ENCODE measurements around the gene P4HB. TPM values are rescaled to one million over a fixed set of nuclear protein-coding genes. Genes with fewer than 3 reads are reported as not detected.

The P4HB gene
- total and polyA plus RNA-seq, 2 experiments from 2014 or later: 206 to 620 TPM

GRCh38 chr17:81842378-81842724 is 18.0 kb downstream of the P4HB start:
- H3K4me1 Mint-ChIP-seq: peaks cover 2% of the 10 kb centered on the region; the same call in 1 of the 3 replicates
- Histone ChIP-seq H3K4me2 (no peak overlapping the region), H3K9me2 (ENCODE audit: insufficient read depth) (no peaks in the 10 kb centered on the region), H3K36me3 (ENCODE audit: insufficient read depth) (0 out of 2 replicates have a peak, but pooled peaks cover 7% of the 10 kb centered on the region), H3K79me2 (replicated peaks; ENCODE audit: insufficient read depth) (no peaks in the 10 kb centered on the region), H3K4me1 (ENCODE audit: insufficient read depth) (no peaks in the 10 kb centered on the region), H3K27me3 (ENCODE audit: insufficient read depth) (no peaks in the 10 kb centered on the region), H3F3A (replicated peaks; ENCODE audit: low read depth) (0 out of 2 replicates have a peak, but pooled peaks cover 8% of the 10 kb centered on the region), H3K27ac (ENCODE audit: low read depth) (0 out of 2 replicates have a peak overlapping the region, but pooled peaks have one; percentile 50), H3K4me3 (no peak overlapping the region), H2AFZ (no peak overlapping the region), H4K20me1 (replicated peaks; ENCODE audit: insufficient read depth) (peaks cover 6% of the 10 kb centered on the region; the same call in 1 of the 2 replicates)
- no peaks in the 10 kb centered on the region for H3K9me3 Mint-ChIP-seq
- no peak overlapping the region for H3K27ac Mint-ChIP-seq
- no peak overlapping the region for H3K4me3 Mint-ChIP-seq
- peaks cover 31% of the 10 kb centered on the region for H3K36me3 Mint-ChIP-seq (ENCODE audit: low read depth)
- TF ChIP-seq ZNF114 (CRISPR knock-in tag; IDR thresholded peaks at IDR 0.05) (no peak), CREB1 (CRISPR knock-in tag; IDR thresholded peaks at IDR 0.05; ENCODE audit: low read depth) (no peak), EZH2 (IDR thresholded peaks at IDR 0.05; ENCODE audit: low read depth, unreplicated experiment) (no peak), JUNB (IDR thresholded peaks at IDR 0.05; ENCODE audit: unreplicated experiment) (no peak), EZH2phosphoT487 (IDR thresholded peaks at IDR 0.05; ENCODE audit: unreplicated experiment) (no peak), CTCF (conservative IDR thresholded peaks at IDR 0.05; ENCODE audit: low read depth in 2 of 2) (no peak)
- TF ChIP-seq, protein P1, sequence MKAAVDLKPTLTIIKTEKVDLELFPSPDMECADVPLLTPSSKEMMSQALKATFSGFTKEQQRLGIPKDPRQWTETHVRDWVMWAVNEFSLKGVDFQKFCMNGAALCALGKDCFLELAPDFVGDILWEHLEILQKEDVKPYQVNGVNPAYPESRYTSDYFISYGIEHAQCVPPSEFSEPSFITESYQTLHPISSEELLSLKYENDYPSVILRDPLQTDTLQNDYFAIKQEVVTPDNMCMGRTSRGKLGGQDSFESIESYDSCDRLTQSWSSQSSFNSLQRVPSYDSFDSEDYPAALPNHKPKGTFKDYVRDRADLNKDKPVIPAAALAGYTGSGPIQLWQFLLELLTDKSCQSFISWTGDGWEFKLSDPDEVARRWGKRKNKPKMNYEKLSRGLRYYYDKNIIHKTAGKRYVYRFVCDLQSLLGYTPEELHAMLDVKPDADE (IDR thresholded peaks at IDR 0.05): no peak
- TF ChIP-seq, protein P2, sequence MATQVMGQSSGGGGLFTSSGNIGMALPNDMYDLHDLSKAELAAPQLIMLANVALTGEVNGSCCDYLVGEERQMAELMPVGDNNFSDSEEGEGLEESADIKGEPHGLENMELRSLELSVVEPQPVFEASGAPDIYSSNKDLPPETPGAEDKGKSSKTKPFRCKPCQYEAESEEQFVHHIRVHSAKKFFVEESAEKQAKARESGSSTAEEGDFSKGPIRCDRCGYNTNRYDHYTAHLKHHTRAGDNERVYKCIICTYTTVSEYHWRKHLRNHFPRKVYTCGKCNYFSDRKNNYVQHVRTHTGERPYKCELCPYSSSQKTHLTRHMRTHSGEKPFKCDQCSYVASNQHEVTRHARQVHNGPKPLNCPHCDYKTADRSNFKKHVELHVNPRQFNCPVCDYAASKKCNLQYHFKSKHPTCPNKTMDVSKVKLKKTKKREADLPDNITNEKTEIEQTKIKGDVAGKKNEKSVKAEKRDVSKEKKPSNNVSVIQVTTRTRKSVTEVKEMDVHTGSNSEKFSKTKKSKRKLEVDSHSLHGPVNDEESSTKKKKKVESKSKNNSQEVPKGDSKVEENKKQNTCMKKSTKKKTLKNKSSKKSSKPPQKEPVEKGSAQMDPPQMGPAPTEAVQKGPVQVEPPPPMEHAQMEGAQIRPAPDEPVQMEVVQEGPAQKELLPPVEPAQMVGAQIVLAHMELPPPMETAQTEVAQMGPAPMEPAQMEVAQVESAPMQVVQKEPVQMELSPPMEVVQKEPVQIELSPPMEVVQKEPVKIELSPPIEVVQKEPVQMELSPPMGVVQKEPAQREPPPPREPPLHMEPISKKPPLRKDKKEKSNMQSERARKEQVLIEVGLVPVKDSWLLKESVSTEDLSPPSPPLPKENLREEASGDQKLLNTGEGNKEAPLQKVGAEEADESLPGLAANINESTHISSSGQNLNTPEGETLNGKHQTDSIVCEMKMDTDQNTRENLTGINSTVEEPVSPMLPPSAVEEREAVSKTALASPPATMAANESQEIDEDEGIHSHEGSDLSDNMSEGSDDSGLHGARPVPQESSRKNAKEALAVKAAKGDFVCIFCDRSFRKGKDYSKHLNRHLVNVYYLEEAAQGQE (IDR thresholded peaks at IDR 0.05; ENCODE audit: unreplicated experiment): no peak
- TF ChIP-seq, protein P3, sequence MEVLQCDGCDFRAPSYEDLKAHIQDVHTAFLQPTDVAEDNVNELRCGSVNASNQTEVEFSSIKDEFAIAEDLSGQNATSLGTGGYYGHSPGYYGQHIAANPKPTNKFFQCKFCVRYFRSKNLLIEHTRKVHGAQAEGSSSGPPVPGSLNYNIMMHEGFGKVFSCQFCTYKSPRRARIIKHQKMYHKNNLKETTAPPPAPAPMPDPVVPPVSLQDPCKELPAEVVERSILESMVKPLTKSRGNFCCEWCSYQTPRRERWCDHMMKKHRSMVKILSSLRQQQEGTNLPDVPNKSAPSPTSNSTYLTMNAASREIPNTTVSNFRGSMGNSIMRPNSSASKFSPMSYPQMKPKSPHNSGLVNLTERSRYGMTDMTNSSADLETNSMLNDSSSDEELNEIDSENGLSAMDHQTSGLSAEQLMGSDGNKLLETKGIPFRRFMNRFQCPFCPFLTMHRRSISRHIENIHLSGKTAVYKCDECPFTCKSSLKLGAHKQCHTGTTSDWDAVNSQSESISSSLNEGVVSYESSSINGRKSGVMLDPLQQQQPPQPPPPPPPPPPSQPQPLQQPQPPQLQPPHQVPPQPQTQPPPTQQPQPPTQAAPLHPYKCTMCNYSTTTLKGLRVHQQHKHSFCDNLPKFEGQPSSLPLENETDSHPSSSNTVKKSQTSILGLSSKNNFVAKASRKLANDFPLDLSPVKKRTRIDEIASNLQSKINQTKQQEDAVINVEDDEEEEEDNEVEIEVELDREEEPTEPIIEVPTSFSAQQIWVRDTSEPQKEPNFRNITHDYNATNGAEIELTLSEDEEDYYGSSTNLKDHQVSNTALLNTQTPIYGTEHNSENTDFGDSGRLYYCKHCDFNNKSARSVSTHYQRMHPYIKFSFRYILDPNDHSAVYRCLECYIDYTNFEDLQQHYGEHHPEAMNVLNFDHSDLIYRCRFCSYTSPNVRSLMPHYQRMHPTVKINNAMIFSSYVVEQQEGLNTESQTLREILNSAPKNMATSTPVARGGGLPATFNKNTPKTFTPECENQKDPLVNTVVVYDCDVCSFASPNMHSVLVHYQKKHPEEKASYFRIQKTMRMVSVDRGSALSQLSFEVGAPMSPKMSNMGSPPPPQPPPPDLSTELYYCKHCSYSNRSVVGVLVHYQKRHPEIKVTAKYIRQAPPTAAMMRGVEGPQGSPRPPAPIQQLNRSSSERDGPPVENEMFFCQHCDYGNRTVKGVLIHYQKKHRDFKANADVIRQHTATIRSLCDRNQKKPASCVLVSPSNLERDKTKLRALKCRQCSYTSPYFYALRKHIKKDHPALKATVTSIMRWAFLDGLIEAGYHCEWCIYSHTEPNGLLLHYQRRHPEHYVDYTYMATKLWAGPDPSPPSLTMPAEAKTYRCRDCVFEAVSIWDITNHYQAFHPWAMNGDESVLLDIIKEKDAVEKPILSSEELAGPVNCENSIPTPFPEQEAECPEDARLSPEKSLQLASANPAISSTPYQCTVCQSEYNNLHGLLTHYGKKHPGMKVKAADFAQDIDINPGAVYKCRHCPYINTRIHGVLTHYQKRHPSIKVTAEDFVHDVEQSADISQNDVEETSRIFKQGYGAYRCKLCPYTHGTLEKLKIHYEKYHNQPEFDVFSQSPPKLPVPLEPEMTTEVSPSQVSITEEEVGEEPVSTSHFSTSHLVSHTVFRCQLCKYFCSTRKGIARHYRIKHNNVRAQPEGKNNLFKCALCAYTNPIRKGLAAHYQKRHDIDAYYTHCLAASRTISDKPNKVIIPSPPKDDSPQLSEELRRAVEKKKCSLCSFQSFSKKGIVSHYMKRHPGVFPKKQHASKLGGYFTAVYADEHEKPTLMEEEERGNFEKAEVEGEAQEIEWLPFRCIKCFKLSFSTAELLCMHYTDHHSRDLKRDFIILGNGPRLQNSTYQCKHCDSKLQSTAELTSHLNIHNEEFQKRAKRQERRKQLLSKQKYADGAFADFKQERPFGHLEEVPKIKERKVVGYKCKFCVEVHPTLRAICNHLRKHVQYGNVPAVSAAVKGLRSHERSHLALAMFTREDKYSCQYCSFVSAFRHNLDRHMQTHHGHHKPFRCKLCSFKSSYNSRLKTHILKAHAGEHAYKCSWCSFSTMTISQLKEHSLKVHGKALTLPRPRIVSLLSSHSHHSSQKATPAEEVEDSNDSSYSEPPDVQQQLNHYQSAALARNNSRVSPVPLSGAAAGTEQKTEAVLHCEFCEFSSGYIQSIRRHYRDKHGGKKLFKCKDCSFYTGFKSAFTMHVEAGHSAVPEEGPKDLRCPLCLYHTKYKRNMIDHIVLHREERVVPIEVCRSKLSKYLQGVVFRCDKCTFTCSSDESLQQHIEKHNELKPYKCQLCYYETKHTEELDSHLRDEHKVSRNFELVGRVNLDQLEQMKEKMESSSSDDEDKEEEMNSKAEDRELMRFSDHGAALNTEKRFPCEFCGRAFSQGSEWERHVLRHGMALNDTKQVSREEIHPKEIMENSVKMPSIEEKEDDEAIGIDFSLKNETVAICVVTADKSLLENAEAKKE (CRISPR knock-in tag; IDR thresholded peaks at IDR 0.05): no peak
- DNase-seq (ENCODE audit: low spot score): no peak
- H3K27me3 Mint-ChIP-seq (ENCODE audit: insufficient read depth, low read depth, poor library complexity): no peaks in the 10 kb centered on the region
- no peak for ATAC-seq

All from GM23338 (cell line).